Activated CD4-positive, alpha-beta T cell treated with anti-CD3 and anti-CD28 coated beads, Interleukin-2, amount 10 ng/mL, durations not matched to agents 7 days and 5 days (primary cell): ENCODE measurements around the gene KLK4. TPM values are rescaled to one million over a fixed set of nuclear protein-coding genes. Genes with fewer than 3 reads are reported as not detected.
A peak's percentile ranks its signal among the peaks of the same experiment; 100 is the strongest.
"Not testable (repeated sequence)": the region's sequence is repeated elsewhere in the genome, so short reads cannot be mapped to it uniquely, and the experiment has no call there.

Experiments
- CTCF ChIA-PET: fragments of 350-600 bp; sonication (Branson Sonifier 250); formaldehyde crosslinking; loops from one replicate; lab custom pipeline; 2021; ENCODE audit warnings: antibody characterized with exemption; lab: Charles Lee
- POLR2A ChIA-PET: fragments of 350-600 bp; sonication (Branson Sonifier 250); formaldehyde crosslinking; loops from one replicate; lab custom pipeline; 2021; ENCODE audit warnings: antibody characterized with exemption; lab: Charles Lee
- DNase-seq: peaks from one replicate; pipeline ENCODE4 v3.0.0-alpha.2; 2020
- H3K27ac Mint-ChIP-seq: one replicate; pipeline ENCODE4 v1.8.0; 2021; ENCODE audit warnings: mild to moderate bottlenecking, moderate library complexity, mixed read lengths
- H3K27me3 Mint-ChIP-seq: one replicate; pipeline ENCODE4 v1.8.0; 2021; ENCODE audit warnings: mixed read lengths
- H3K36me3 Mint-ChIP-seq: one replicate; pipeline ENCODE4 v1.8.0; 2021; ENCODE audit warnings: low read depth, mixed read lengths
- H3K4me1 Mint-ChIP-seq: one replicate; pipeline ENCODE4 v1.8.0; 2021; ENCODE audit warnings: mixed read lengths
- H3K4me3 Mint-ChIP-seq: one replicate; pipeline ENCODE4 v1.8.0; 2021; ENCODE audit warnings: mild to moderate bottlenecking, moderate library complexity, mixed read lengths
- H3K9me3 Mint-ChIP-seq: one replicate; pipeline ENCODE4 v1.8.0; 2021; ENCODE audit warnings: mixed read lengths
- total RNA-seq, 2 experiments: library from RNA; stranded (reverse); gene quantifications; one replicate each; pipeline ENCODE4 v1.2.3, GENCODE V29; 2021

KLK4 gene
- total RNA-seq, 2 experiments from 2014 or later: not detected

GRCh38 chr19:50909240-50910070 is 1.7 kb downstream of the KLK4 start:
- Mint-ChIP-seq H3K27me3 (peaks cover 39% of the 10 kb centered on the region), H3K4me1 (no peaks in the 10 kb centered on the region), H3K9me3 (no peaks in the 10 kb centered on the region), H3K27ac (no peak overlapping the region), H3K36me3 (no peaks in the 10 kb centered on the region), H3K4me3 (peak overlapping the region; percentile 34)
- ChIA-PET POLR2A (interaction anchor here (0.9 kb wide), 1 partner anchor 13 kb away, joined by 3 read pairs; no protein-coding TSS in a partner anchor), CTCF (interaction anchor here (1.4 kb wide), 1 partner anchor 184 kb away, joined by 3 read pairs; no protein-coding TSS in a partner anchor)
- peak; percentile 21 for DNase-seq

- Mint-ChIP-seq H3K27me3 (peaks cover 39% of the 10 kb centered on the region), H3K9me3 (no peaks in the 10 kb centered on the region), H3K4me3 (no peak overlapping the region), H3K36me3 (no peaks in the 10 kb centered on the region), H3K27ac (no peak overlapping the region), H3K4me1 (no peaks in the 10 kb centered on the region)
- no peak for DNase-seq
- CTCF ChIA-PET: interaction anchor here (1.3 kb wide), 2 partner anchors 13 to 14 kb away, joined by 3 to 4 read pairs; no protein-coding TSS in a partner anchor
- POLR2A ChIA-PET: no interaction called here
These were observed 2.9 kb downstream of the KLK4 start for GRCh38 chr19:50908336-50908735.

- Mint-ChIP-seq H3K4me3 (no peak overlapping the region), H3K27ac (no peak overlapping the region), H3K27me3 (peaks cover 39% of the 10 kb centered on the region), H3K9me3 (no peaks in the 10 kb centered on the region), H3K36me3 (no peaks in the 10 kb centered on the region), H3K4me1 (no peaks in the 10 kb centered on the region)
- POLR2A ChIA-PET: no interaction called here
- peak; percentile 56 for DNase-seq
- CTCF ChIA-PET: no interaction called here
These were observed 5.0 kb downstream of the KLK4 start for GRCh38 chr19:50906217-50906616.

- CTCF ChIA-PET: no interaction called here
- no peak for DNase-seq
- Mint-ChIP-seq H3K4me1 (no peaks in the 10 kb centered on the region), H3K27ac (no peak overlapping the region), H3K27me3 (peaks cover 12% of the 10 kb centered on the region), H3K4me3 (no peak overlapping the region), H3K36me3 (no peaks in the 10 kb centered on the region), H3K9me3 (no peaks in the 10 kb centered on the region)
- POLR2A ChIA-PET: no interaction called here
These were observed 8.6 kb downstream of the KLK4 start for GRCh38 chr19:50902640-50903039.

GRCh38 chr19:50899569-50899968 is 11.6 kb downstream of the KLK4 start:
- CTCF ChIA-PET: interaction anchor here (0.6 kb wide), 1 partner anchor 10 kb away, joined by 3 read pairs; no protein-coding TSS in a partner anchor
- DNase-seq: no peak
- Mint-ChIP-seq H3K4me1 (no peaks in the 10 kb centered on the region), H3K27me3 (peaks cover 4% of the 10 kb centered on the region), H3K9me3 (peaks cover 4% of the 10 kb centered on the region), H3K27ac (no peak overlapping the region), H3K36me3 (no peaks in the 10 kb centered on the region), H3K4me3 (no peak overlapping the region)
- POLR2A ChIA-PET: no interaction called here

GRCh38 chr19:50898018-50898417 is 13.2 kb downstream of the KLK4 start:
- Mint-ChIP-seq H3K27ac (no peak overlapping the region), H3K36me3 (no peaks in the 10 kb centered on the region), H3K27me3 (peaks cover 7% of the 10 kb centered on the region), H3K4me3 (no peak overlapping the region), H3K9me3 (peaks cover 9% of the 10 kb centered on the region), H3K4me1 (no peaks in the 10 kb centered on the region)
- DNase-seq: no peak
- POLR2A ChIA-PET: no interaction called here
- CTCF ChIA-PET: no interaction called here

- CTCF ChIA-PET: no interaction called here
- Mint-ChIP-seq H3K27me3 (peaks cover 7% of the 10 kb centered on the region), H3K36me3 (no peaks in the 10 kb centered on the region)
These were observed 13.6 kb downstream of the KLK4 start for GRCh38 chr19:50897612-50898011.

GRCh38 chr19:50897191-50897607 is 14.0 kb downstream of the KLK4 start:
- Mint-ChIP-seq H3K4me1 (no peaks in the 10 kb centered on the region), H3K27ac (no peak overlapping the region), H3K36me3 (no peaks in the 10 kb centered on the region), H3K4me3 (no peak overlapping the region), H3K27me3 (peaks cover 7% of the 10 kb centered on the region), H3K9me3 (peaks cover 9% of the 10 kb centered on the region)
- DNase-seq: no peak
- ChIA-PET CTCF (no interaction called here), POLR2A (no interaction called here)

More at GRCh38 chr19:50897612-50898011, 13.6 kb downstream of the KLK4 start:
- POLR2A ChIA-PET: no interaction called here
- Mint-ChIP-seq H3K4me1 (no peaks in the 10 kb centered on the region), H3K9me3 (peaks cover 9% of the 10 kb centered on the region), H3K27ac (no peak overlapping the region), H3K4me3 (no peak overlapping the region)
- DNase-seq: no peak

- Mint-ChIP-seq H3K27me3 (peaks cover 8% of the 10 kb centered on the region), H3K4me3 (no peak overlapping the region), H3K4me1 (no peaks in the 10 kb centered on the region), H3K36me3 (no peaks in the 10 kb centered on the region), H3K9me3 (peaks cover 9% of the 10 kb centered on the region), H3K27ac (no peak overlapping the region)
- DNase-seq: peak; percentile 13
- ChIA-PET CTCF (no interaction called here), POLR2A (no interaction called here)
These were observed 14.5 kb downstream of the KLK4 start for GRCh38 chr19:50896591-50897190.

- H3K27me3 Mint-ChIP-seq, H3K27ac Mint-ChIP-seq, H3K4me1 Mint-ChIP-seq, DNase-seq, H3K36me3 Mint-ChIP-seq, H3K4me3 Mint-ChIP-seq, H3K9me3 Mint-ChIP-seq, POLR2A ChIA-PET: not testable (repeated sequence)
- CTCF ChIA-PET: interaction anchor here (1.1 kb wide), 1 partner anchor 11 kb away, joined by 3 read pairs; no protein-coding TSS in a partner anchor
These were observed 15.1 kb downstream of the KLK4 start for GRCh38 chr19:50896089-50896590.

GRCh38 chr19:50894478-50895356 is 16.5 kb downstream of the KLK4 start:
- CTCF ChIA-PET: interaction anchor here (1.1 kb wide), 1 partner anchor 13 kb away, joined by 3 read pairs; no protein-coding TSS in a partner anchor
- Mint-ChIP-seq H3K27ac (no peak overlapping the region), H3K36me3 (no peaks in the 10 kb centered on the region), H3K9me3 (peaks cover 9% of the 10 kb centered on the region), H3K27me3 (peaks cover 9% of the 10 kb centered on the region), H3K4me1 (no peaks in the 10 kb centered on the region), H3K4me3 (no peak overlapping the region)
- POLR2A ChIA-PET: no interaction called here
- DNase-seq: no peak

- H3K4me1 Mint-ChIP-seq: no peaks in the 10 kb centered on the region
- CTCF ChIA-PET: no interaction called here
- no peak overlapping the region for H3K27ac Mint-ChIP-seq
These were observed 18.0 kb downstream of the KLK4 start for GRCh38 chr19:50893047-50893736.

More at GRCh38 chr19:50893047-50893736, 18.0 kb downstream of the KLK4 start:
- POLR2A ChIA-PET: no interaction called here
- Mint-ChIP-seq H3K27me3 (peaks cover 10% of the 10 kb centered on the region), H3K4me3 (no peak overlapping the region), H3K9me3 (peaks cover 9% of the 10 kb centered on the region), H3K36me3 (no peaks in the 10 kb centered on the region)
- no peak for DNase-seq
